ENCODE results near the gene RIC8A. TPM values are rescaled to one million over a fixed set of nuclear protein-coding genes. Genes with fewer than 3 reads are reported as not detected.

Gene RIC8A
- total RNA-seq, 2 experiments from 2014 or later: 97.6 to 125 TPM

DNA sequence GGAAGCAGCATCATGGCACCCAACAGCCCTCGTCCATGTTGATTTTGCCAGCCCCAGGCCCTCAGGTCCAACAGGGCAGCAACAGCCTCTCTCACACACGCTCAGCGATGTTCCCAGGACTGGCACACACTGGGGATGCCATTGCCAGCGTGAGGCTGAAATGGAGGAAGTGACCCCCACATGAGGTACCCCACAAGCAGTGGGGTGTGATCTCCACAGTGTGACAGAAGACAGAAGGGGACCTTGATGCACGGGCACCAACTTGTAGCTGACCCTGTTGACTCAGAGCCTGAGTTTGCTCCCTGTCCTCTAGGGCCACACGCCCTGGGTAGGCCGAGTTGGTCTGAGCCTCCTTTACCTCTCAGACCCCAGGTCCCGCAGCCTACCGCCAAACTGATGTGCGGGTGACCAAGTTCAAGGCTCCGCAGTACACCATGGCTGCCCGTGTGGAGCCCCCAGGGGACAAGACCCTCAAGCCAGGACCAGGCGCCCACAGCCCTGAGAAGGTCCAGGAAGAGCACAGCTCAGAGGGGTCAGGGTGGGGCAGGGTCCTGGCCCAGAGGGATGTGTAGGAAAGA, 8.4 kb upstream of the RIC8A start:
- peaks cover 9% of the 10 kb centered on the region; the same call in 1 of the 2 replicates for H3K36me3 ChIP-seq (ENCODE audit: insufficient read depth, low read length)
- DNase-seq (ENCODE audit: low spot score): no peak
- intact Hi-C loops (cut with micrococcal nuclease; ENCODE audit: unreplicated experiment): no loop called here
- H4K20me1 ChIP-seq (ENCODE audit: insufficient read depth, low read length): no peaks in the 10 kb centered on the region
- H3K4me2 ChIP-seq (ENCODE audit: low read length): no peak overlapping the region
- ChIA-PET POLR2A (interaction anchor here (0.6 kb wide), 1 partner anchor 43 kb away, joined by 3 read pairs; no protein-coding TSS in a partner anchor), CTCF (ENCODE audit: unreplicated experiment) (no interaction called here)
- H3K4me1 ChIP-seq (ENCODE audit: insufficient read depth, low read length, poor library complexity, severe bottlenecking): no peaks in the 10 kb centered on the region
- no peaks in the 10 kb centered on the region for H3K9me2 ChIP-seq (ENCODE audit: insufficient read depth, low read length)
- BruUV-seq (replicated peaks): no TSS peak
- H3K4me3 ChIP-seq (ENCODE audit: low read depth, low read length, poor library complexity, severe bottlenecking): no peak overlapping the region
- H2AFZ ChIP-seq (ENCODE audit: low read length): no peak overlapping the region
- TF ChIP-seq, protein P1, sequence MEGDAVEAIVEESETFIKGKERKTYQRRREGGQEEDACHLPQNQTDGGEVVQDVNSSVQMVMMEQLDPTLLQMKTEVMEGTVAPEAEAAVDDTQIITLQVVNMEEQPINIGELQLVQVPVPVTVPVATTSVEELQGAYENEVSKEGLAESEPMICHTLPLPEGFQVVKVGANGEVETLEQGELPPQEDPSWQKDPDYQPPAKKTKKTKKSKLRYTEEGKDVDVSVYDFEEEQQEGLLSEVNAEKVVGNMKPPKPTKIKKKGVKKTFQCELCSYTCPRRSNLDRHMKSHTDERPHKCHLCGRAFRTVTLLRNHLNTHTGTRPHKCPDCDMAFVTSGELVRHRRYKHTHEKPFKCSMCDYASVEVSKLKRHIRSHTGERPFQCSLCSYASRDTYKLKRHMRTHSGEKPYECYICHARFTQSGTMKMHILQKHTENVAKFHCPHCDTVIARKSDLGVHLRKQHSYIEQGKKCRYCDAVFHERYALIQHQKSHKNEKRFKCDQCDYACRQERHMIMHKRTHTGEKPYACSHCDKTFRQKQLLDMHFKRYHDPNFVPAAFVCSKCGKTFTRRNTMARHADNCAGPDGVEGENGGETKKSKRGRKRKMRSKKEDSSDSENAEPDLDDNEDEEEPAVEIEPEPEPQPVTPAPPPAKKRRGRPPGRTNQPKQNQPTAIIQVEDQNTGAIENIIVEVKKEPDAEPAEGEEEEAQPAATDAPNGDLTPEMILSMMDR (conservative IDR thresholded peaks at IDR 0.05; ENCODE audit: low read length): no peak
- H3K27ac ChIP-seq (ENCODE audit: low read depth, low read length, poor library complexity, severe bottlenecking): no peak overlapping the region
- H3K9me3 ChIP-seq (ENCODE audit: low read length): no peaks in the 10 kb centered on the region
- no peaks in the 10 kb centered on the region for H3K79me2 ChIP-seq (ENCODE audit: insufficient read depth, low read depth, low read length)

DNA sequence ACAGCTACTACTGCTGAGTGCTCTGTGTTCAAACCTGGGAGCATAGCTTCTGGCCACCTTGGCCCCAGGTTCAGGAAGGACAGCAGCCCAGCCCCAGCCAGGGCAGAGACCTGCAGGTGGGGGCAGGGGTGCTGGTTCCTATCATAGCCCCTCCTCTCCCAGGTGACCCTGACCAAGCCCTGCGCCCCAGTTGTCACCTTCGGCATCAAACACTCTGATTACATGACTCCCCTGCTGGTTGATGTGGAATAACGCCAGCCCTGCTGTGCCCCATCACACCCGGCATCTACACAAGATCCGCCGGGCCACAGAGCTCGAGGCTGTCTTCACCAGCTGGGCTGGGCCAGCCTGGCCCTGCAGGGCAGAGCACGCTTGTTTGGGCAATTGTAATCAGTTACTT, 7.7 kb upstream of the RIC8A start:
- DNase-seq (ENCODE audit: low spot score): peak; percentile 18
- peaks cover 16% of the 10 kb centered on the region; the same call in 1 of the 2 replicates for H3K36me3 ChIP-seq (ENCODE audit: insufficient read depth, low read length)
- H3K4me2 ChIP-seq (ENCODE audit: low read length): no peak overlapping the region
- H3K4me1 ChIP-seq (ENCODE audit: insufficient read depth, low read length, poor library complexity, severe bottlenecking): no peaks in the 10 kb centered on the region
- no peaks in the 10 kb centered on the region for H3K9me3 ChIP-seq (ENCODE audit: low read length)
- H2AFZ ChIP-seq (ENCODE audit: low read length): no peak overlapping the region
- H3K4me3 ChIP-seq (ENCODE audit: low read depth, low read length, poor library complexity, severe bottlenecking): no peak overlapping the region
- H4K20me1 ChIP-seq (ENCODE audit: insufficient read depth, low read length): no peaks in the 10 kb centered on the region
- intact Hi-C loops (cut with micrococcal nuclease; ENCODE audit: unreplicated experiment): no loop called here
- no peaks in the 10 kb centered on the region for H3K79me2 ChIP-seq (ENCODE audit: insufficient read depth, low read depth, low read length)
- ChIA-PET POLR2A (no interaction called here), CTCF (ENCODE audit: unreplicated experiment) (no interaction called here)
- TF ChIP-seq EZH2phosphoT487 (IDR thresholded peaks at IDR 0.05; ENCODE audit: borderline replicate concordance, low read depth, low read length): no peak
- TF ChIP-seq, protein P1 (conservative IDR thresholded peaks at IDR 0.05; ENCODE audit: low read length): no peak
- H3K27ac ChIP-seq (ENCODE audit: low read depth, low read length, poor library complexity, severe bottlenecking): no peak overlapping the region
- no peaks in the 10 kb centered on the region for H3K9me2 ChIP-seq (ENCODE audit: insufficient read depth, low read length)
- BruUV-seq (replicated peaks): no TSS peak

DNA sequence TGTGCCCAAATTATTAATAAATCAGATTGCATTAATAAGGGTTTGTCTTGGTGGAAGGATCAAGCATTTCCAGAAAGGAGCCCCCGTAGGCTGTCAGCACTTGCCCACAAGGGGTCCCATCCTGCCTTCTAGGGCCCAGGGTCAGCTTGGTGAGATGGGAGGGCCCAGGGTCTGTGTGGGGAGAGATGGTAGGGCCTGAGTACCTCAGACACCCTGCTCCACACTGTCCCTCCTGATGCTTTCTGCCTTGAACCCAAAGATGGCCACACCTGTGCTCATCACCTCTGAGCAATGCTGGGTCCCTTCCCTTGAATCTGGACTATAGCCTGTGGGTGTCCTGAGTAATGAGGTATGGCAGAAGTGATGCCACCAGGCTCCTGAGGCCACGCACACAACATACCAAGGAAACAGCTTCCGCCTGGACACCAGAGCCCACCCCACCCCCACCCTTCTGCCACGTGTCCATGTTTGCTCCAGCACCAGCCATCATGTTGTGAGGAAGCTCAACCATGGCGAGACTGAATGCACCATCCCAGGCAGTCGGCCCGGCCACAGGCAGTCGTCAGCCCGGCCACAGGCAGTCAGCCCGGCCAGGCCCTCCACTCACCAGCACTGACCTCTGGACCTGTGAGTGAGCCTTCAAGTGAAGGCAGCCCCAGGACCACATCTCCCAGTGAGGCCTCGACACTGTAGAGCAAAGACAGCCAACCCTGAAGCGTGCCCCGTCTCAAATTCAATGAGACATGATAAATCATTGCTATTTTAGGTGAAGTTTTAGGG, 7.1 kb upstream of the RIC8A start:
- no peak overlapping the region for H3K4me3 ChIP-seq (ENCODE audit: low read depth, low read length, poor library complexity, severe bottlenecking)
- intact Hi-C loops (cut with micrococcal nuclease; ENCODE audit: unreplicated experiment): no loop called here
- no peaks in the 10 kb centered on the region for H3K9me3 ChIP-seq (ENCODE audit: low read length)
- no peaks in the 10 kb centered on the region for H3K9me2 ChIP-seq (ENCODE audit: insufficient read depth, low read length)
- no peaks in the 10 kb centered on the region for H3K79me2 ChIP-seq (ENCODE audit: insufficient read depth, low read depth, low read length)
- H3K4me1 ChIP-seq (ENCODE audit: insufficient read depth, low read length, poor library complexity, severe bottlenecking): peaks cover 1% of the 10 kb centered on the region
- H3K36me3 ChIP-seq (ENCODE audit: insufficient read depth, low read length): peaks cover 23% of the 10 kb centered on the region; the same call in 1 of the 2 replicates
- H2AFZ ChIP-seq (ENCODE audit: low read length): no peak overlapping the region
- ChIA-PET CTCF (ENCODE audit: unreplicated experiment) (no interaction called here), POLR2A (no interaction called here)
- DNase-seq (ENCODE audit: low spot score): no peak
- no peak overlapping the region for H3K4me2 ChIP-seq (ENCODE audit: low read length)
- TF ChIP-seq, protein P1 (conservative IDR thresholded peaks at IDR 0.05; ENCODE audit: low read length): no peak
- no peak for TF ChIP-seq EZH2phosphoT487 (IDR thresholded peaks at IDR 0.05; ENCODE audit: borderline replicate concordance, low read depth, low read length)
- no TSS peak for BruUV-seq (replicated peaks)
- H3K27ac ChIP-seq (ENCODE audit: low read depth, low read length, poor library complexity, severe bottlenecking): no peak overlapping the region
- no peaks in the 10 kb centered on the region for H4K20me1 ChIP-seq (ENCODE audit: insufficient read depth, low read length)

Measured in OCI-LY7 (cell line).